Central memory CD4-positive, alpha-beta T cell (primary cell): ENCODE data around the gene KIAA1217.

Experiments used
- DNase-seq: peaks from one replicate; pipeline ENCODE4 v3.0.0; 2022

Gene KIAA1217

GRCh38 chr10:24505759-24506158 is 296.8 kb downstream of the KIAA1217 start:
- DNase-seq = no peak

GRCh38 chr10:24513155-24513554 is 304.2 kb downstream of the KIAA1217 start:
- DNase-seq = no peak

GRCh38 chr10:24515481-24515880 is 306.5 kb downstream of the KIAA1217 start:
- DNase-seq = no peak

- DNase-seq = no peak
These were observed 309.5 kb downstream of the KIAA1217 start for GRCh38 chr10:24518411-24518810.

GRCh38 chr10:24518981-24519597 is 310.2 kb downstream of the KIAA1217 start:
- peak; percentile 6 for DNase-seq

- peak; percentile 39 for DNase-seq
These were observed 311.0 kb downstream of the KIAA1217 start for GRCh38 chr10:24519950-24520349.

- DNase-seq = no peak
These were observed 315.4 kb downstream of the KIAA1217 start for GRCh38 chr10:24524314-24524713.

GRCh38 chr10:24526085-24526649 is 317.2 kb downstream of the KIAA1217 start:
- no peak for DNase-seq

GRCh38 chr10:24528946-24529345 is 320.0 kb downstream of the KIAA1217 start:
- DNase-seq = no peak

- no peak for DNase-seq
These were observed 322.5 kb downstream of the KIAA1217 start for GRCh38 chr10:24531439-24531838.

GRCh38 chr10:24533981-24534380 is 325.0 kb downstream of the KIAA1217 start:
- no peak for DNase-seq

- no peak for DNase-seq
These were observed 327.7 kb downstream of the KIAA1217 start for GRCh38 chr10:24536636-24537035.

- DNase-seq = no peak
These were observed 332.4 kb downstream of the KIAA1217 start for GRCh38 chr10:24541239-24541753.

- no peak for DNase-seq
These were observed 333.7 kb downstream of the KIAA1217 start for GRCh38 chr10:24542314-24543270.

GRCh38 chr10:24544776-24545175 is 335.8 kb downstream of the KIAA1217 start:
- no peak for DNase-seq

GRCh38 chr10:24545585-24545984 is 336.6 kb downstream of the KIAA1217 start:
- DNase-seq = no peak

- DNase-seq = no peak
These were observed 341.7 kb downstream of the KIAA1217 start for GRCh38 chr10:24550680-24551079.

- DNase-seq = no peak
These were observed 342.2 kb downstream of the KIAA1217 start for GRCh38 chr10:24551161-24551560.

GRCh38 chr10:24552346-24553016 is 343.5 kb downstream of the KIAA1217 start:
- no peak for DNase-seq

GRCh38 chr10:24553051-24553612 is 344.2 kb downstream of the KIAA1217 start:
- no peak for DNase-seq

- no peak for DNase-seq
These were observed 345.1 kb downstream of the KIAA1217 start for GRCh38 chr10:24554036-24554435.

- DNase-seq = no peak
These were observed 347.3 kb downstream of the KIAA1217 start for GRCh38 chr10:24556126-24556749.
